ENCODE measurements around the gene CNRIP1. TPM values are rescaled to one million over a fixed set of nuclear protein-coding genes. Genes with fewer than 3 reads are reported as not detected.

CNRIP1 gene
- total RNA-seq, 1 experiment from 2014 or later: 0.84 TPM

- CTCF ChIA-PET: no interaction called here
Measured at GRCh38 chr2:68246396-68246795, 73.4 kb downstream of the CNRIP1 start.

GRCh38 chr2:68245672-68246071, 74.1 kb downstream of the CNRIP1 start:
- CTCF ChIA-PET: interaction anchor here (0.7 kb wide), 2 partner anchors 46 to 498 kb away, joined by 3 to 5 read pairs; no protein-coding TSS in a partner anchor
- no peaks in the 10 kb centered on the region for H3K9me3 Mint-ChIP-seq (ENCODE audit: unreplicated experiment)
- no peaks in the 10 kb centered on the region for H3K27me3 Mint-ChIP-seq (ENCODE audit: insufficient read depth, unreplicated experiment)
- H3K27ac Mint-ChIP-seq (ENCODE audit: low read depth, unreplicated experiment): no peak overlapping the region
- no peak for TF ChIP-seq CTCF (IDR thresholded peaks at IDR 0.05; ENCODE audit: unreplicated experiment)
- intact Hi-C loops (cut with micrococcal nuclease): no loop called here
- peaks cover 4% of the 10 kb centered on the region for H3K36me3 Mint-ChIP-seq (ENCODE audit: insufficient read depth, unreplicated experiment)
- POLR2A ChIA-PET: interaction anchor here (1.3 to 2.2 kb wide), 2 partner anchors 11 to 88 kb away, joined by 4 to 5 read pairs; partner anchors contain the start of gene PNO1
- H3K4me3 Mint-ChIP-seq (ENCODE audit: unreplicated experiment): no peak overlapping the region
- BruUV-seq (replicated peaks): no TSS peak
- H3K4me1 Mint-ChIP-seq (ENCODE audit: insufficient read depth, unreplicated experiment): peaks cover 10% of the 10 kb centered on the region
- no peak for DNase-seq (ENCODE audit: unreplicated experiment)

More at GRCh38 chr2:68246396-68246795, 73.4 kb downstream of the CNRIP1 start:
- intact Hi-C loops (cut with micrococcal nuclease): no loop called here
- no peak for DNase-seq (ENCODE audit: unreplicated experiment)
- TF ChIP-seq CTCF (IDR thresholded peaks at IDR 0.05; ENCODE audit: unreplicated experiment): no peak
- Mint-ChIP-seq H3K4me3 (ENCODE audit: unreplicated experiment) (no peak overlapping the region), H3K4me1 (ENCODE audit: insufficient read depth, unreplicated experiment) (peaks cover 7% of the 10 kb centered on the region), H3K27ac (ENCODE audit: low read depth, unreplicated experiment) (no peak overlapping the region), H3K9me3 (ENCODE audit: unreplicated experiment) (no peaks in the 10 kb centered on the region), H3K36me3 (ENCODE audit: insufficient read depth, unreplicated experiment) (peaks cover 5% of the 10 kb centered on the region), H3K27me3 (ENCODE audit: insufficient read depth, unreplicated experiment) (no peaks in the 10 kb centered on the region)
- BruUV-seq (replicated peaks): no TSS peak
- POLR2A ChIA-PET: interaction anchor here (1.3 kb wide), 1 partner anchor 89 kb away, joined by 4 read pairs; the partner anchor contains the start of gene PNO1

GRCh38 chr2:68245066-68245465, 74.7 kb downstream of the CNRIP1 start:
- no peaks in the 10 kb centered on the region for H3K9me3 Mint-ChIP-seq (ENCODE audit: unreplicated experiment)
- ChIA-PET CTCF (interaction anchor here (0.7 to 1.4 kb wide), 6 partner anchors 46 to 499 kb away, joined by 3 to 5 read pairs (median 3); no protein-coding TSS in a partner anchor), POLR2A (interaction anchor here (1.3 to 2.2 kb wide), 3 partner anchors 9 to 87 kb away, joined by 4 to 5 read pairs (median 4); partner anchors contain the start of gene PNO1)
- H3K4me3 Mint-ChIP-seq (ENCODE audit: unreplicated experiment): no peak overlapping the region
- no peaks in the 10 kb centered on the region for H3K27me3 Mint-ChIP-seq (ENCODE audit: insufficient read depth, unreplicated experiment)
- no TSS peak for BruUV-seq (replicated peaks)
- no peak overlapping the region for H3K27ac Mint-ChIP-seq (ENCODE audit: low read depth, unreplicated experiment)
- no peak for TF ChIP-seq CTCF (IDR thresholded peaks at IDR 0.05; ENCODE audit: unreplicated experiment)
- intact Hi-C loops (cut with micrococcal nuclease): no loop called here
- H3K36me3 Mint-ChIP-seq (ENCODE audit: insufficient read depth, unreplicated experiment): no peaks in the 10 kb centered on the region
- peaks cover 13% of the 10 kb centered on the region for H3K4me1 Mint-ChIP-seq (ENCODE audit: insufficient read depth, unreplicated experiment)
- DNase-seq (ENCODE audit: unreplicated experiment): no peak

- ChIA-PET CTCF (interaction anchor here (0.8 to 1.4 kb wide), 5 partner anchors 25 to 82 kb away, joined by 3 to 6 read pairs (median 3); no protein-coding TSS in a partner anchor), POLR2A (interaction anchor here (0.9 to 2.2 kb wide), 5 partner anchors 8 to 64 kb away, joined by 3 to 6 read pairs (median 4); partner anchors contain the start of gene PPP3R1)
- no peak for DNase-seq (ENCODE audit: unreplicated experiment)
- Mint-ChIP-seq H3K36me3 (ENCODE audit: insufficient read depth, unreplicated experiment) (no peaks in the 10 kb centered on the region), H3K27me3 (ENCODE audit: insufficient read depth, unreplicated experiment) (no peaks in the 10 kb centered on the region), H3K4me1 (ENCODE audit: insufficient read depth, unreplicated experiment) (peaks cover 14% of the 10 kb centered on the region), H3K9me3 (ENCODE audit: unreplicated experiment) (no peaks in the 10 kb centered on the region), H3K4me3 (ENCODE audit: unreplicated experiment) (no peak overlapping the region), H3K27ac (ENCODE audit: low read depth, unreplicated experiment) (no peak overlapping the region)
- no TSS peak for BruUV-seq (replicated peaks)
- intact Hi-C loops (cut with micrococcal nuclease): loop anchor here (1.0 kb wide), 1 partner anchor 122 kb away; no protein-coding TSS in a partner anchor
- TF ChIP-seq CTCF (IDR thresholded peaks at IDR 0.05; ENCODE audit: unreplicated experiment): no peak
Measured at GRCh38 chr2:68244456-68244855, 75.3 kb downstream of the CNRIP1 start.

Other genes starting within 250 kb of the CNRIP1 start
- 27.9 and 35.0 TPM in 2 replicates for gene PNO1, start 162.1 kb downstream of the CNRIP1 start, total RNA-seq (2022)
- gene PPP3R1, start 67.4 kb downstream of the CNRIP1 start, total RNA-seq (2022): 50.9 and 54.6 TPM in 2 replicates
- gene PLEK, start 45.3 kb upstream of the CNRIP1 start, total RNA-seq (2022): not detected in 2 replicates
- 1.7 and 2.1 TPM in 2 replicates for gene FBXO48, start 147.3 kb upstream of the CNRIP1 start, total RNA-seq (2022)
- 4.0 TPM in 2 replicates for gene APLF, start 147.6 kb upstream of the CNRIP1 start, total RNA-seq (2022)